GM12892 (cell line): ENCODE measurements around the gene PLAGL2.

Experiments used
- POLR2A ChIP-seq: IDR thresholded peaks from 2 replicates; pipeline ENCODE4 v1.6.1; 2011; ENCODE audit warnings: low read depth, low read length, control low read depth
- POLR2AphosphoS5 ChIP-seq: IDR thresholded peaks from 2 replicates; pipeline ENCODE4 v1.6.1; 2011; ENCODE audit warnings: low read depth, low read length, control low read depth
- TAF1 ChIP-seq: IDR thresholded peaks from 2 replicates; pipeline ENCODE4 v1.6.1; 2011; ENCODE audit warnings: low read depth, mild to moderate bottlenecking, control low read depth, low read length, borderline replicate concordance

DNA sequence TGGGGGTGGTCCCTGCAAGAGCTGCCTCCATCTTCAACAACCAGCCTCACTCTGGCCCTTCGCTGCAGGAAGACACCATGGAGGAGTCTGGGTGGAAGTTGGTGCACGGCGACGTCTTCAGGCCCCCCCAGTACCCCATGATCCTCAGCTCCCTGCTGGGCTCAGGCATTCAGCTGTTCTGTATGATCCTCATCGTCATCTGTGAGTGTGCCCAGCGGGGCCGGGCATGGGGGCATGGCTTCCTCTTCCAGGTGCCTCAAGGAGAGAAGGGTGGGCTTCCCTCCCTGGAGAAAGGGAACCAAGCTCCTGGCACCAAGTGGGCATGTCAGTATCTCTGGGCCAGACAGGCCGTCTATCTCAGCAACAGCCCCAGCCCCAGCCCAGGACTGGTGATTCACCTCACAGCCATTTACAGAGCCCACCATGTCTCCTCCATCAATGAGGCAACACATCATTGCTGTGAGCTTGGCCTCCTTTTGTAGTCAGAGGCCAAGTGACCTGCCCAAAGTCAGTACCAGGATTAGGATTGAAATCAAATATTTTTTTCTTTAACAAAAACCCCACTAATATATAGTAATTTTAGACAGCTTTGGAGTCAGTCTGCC lies 57.9 kb downstream of the PLAGL2 start:
- TF ChIP-seq POLR2AphosphoS5 (no peak), POLR2A (no peak), TAF1 (no peak)
